Embryonic facial prominence (tissue), 1 donor: ENCODE results near the gene DDX24.
A peak's percentile ranks its signal among the peaks of the same experiment; 100 is the strongest.

Experiments
- DNase-seq: peaks from one replicate; pipeline ENCODE4 v3.0.0-alpha.2; 2016; ENCODE audit errors: extremely low spot score

The DDX24 gene, protein sequence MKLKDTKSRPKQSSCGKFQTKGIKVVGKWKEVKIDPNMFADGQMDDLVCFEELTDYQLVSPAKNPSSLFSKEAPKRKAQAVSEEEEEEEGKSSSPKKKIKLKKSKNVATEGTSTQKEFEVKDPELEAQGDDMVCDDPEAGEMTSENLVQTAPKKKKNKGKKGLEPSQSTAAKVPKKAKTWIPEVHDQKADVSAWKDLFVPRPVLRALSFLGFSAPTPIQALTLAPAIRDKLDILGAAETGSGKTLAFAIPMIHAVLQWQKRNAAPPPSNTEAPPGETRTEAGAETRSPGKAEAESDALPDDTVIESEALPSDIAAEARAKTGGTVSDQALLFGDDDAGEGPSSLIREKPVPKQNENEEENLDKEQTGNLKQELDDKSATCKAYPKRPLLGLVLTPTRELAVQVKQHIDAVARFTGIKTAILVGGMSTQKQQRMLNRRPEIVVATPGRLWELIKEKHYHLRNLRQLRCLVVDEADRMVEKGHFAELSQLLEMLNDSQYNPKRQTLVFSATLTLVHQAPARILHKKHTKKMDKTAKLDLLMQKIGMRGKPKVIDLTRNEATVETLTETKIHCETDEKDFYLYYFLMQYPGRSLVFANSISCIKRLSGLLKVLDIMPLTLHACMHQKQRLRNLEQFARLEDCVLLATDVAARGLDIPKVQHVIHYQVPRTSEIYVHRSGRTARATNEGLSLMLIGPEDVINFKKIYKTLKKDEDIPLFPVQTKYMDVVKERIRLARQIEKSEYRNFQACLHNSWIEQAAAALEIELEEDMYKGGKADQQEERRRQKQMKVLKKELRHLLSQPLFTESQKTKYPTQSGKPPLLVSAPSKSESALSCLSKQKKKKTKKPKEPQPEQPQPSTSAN

DNA sequence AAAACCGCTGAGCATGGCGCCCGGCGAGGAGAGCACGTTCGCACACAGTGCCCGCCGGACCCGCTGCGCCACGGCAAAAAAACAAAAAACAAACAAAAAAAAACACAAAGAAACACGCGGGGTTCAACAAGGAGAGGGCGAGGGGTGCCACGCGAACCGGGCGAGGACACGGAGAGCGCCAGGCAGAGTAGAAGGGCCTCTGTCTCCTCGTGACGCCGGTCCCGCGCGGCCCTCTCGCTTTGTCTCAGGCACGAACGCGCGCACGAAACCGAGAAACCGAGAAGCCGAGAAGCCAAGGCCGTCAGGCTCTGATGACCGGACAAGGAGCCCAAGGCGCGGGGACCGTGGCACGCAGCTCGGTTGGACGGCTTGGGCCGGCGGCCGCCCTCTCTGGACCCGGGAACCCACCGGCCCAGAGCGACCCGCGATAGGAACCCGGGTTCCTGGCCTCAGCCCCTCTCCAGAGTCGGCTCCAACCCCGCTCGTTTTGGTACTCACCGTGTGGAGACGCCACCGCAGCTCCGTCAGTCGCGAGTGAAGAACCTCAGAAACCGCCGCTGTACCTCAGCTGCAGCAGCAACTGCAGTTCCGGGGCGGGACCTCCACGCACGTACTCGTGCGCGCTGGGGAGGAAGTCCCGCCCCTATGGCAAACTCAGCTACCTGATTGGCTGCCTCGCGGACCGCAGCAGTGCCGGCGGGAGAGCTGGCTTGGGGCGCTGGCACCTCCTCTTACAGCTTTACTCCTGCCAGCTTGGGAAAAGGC, at the start of gene DDX24, which contains the start of gene IFI27L1:
TSS of gene DDX24 (minus strand) at position 582 of the 765 bp plus-strand sequence. CDS start 1,460 bp downstream, outside the sequence.
TSS of gene IFI27L1 (plus strand) at position 690 of the 765 bp plus-strand sequence. CDS start 15,628 bp downstream, outside the sequence.
- peak; percentile 92 for DNase-seq

GRCh38 chr14:94129758-94130414, 48.9 kb upstream of the DDX24 start:
- DNase-seq: no peak

GRCh38 chr14:94129111-94129757, 48.2 kb upstream of the DDX24 start, which contains the start of gene IFI27L2:
IFI27L2 (minus strand) TSS chr14:94129604; CDS start chr14:94129564, 40 bp downstream.
- peak; percentile 36 for DNase-seq

DNA sequence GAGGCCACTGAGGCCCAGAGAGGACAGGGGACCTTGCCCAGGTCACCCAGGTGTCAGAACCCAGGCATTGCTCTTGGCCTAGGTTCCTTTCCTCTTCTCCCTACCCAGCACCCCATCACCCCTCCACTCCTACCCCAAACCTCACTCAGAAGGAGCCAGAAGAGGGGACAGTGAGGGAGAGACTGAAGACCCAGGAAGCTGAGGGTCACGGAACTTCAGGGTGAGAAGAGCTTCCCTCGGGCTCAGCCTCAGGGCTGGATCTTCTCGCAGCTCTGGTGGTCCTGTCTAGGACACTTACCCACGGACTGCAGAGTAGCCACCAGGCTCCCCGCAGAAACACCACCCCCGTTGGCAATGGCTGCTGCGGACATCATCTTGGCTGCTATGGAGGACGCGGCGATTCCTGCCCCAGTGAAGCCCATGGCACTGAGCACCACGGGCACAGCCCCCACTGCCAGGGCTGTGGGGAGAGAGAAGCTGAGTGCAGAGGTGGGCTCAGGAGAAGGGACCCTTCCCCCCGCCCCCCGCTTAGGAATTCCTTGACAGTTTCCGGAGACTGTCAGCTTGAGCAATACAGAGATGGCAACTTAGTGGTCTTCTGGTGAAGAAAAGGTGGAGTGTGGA, 47.3 kb upstream of the DDX24 start:
- DNase-seq: no peak

- DNase-seq: no peak
Measured at GRCh38 chr14:94127330-94127729, 46.3 kb upstream of the DDX24 start.

DNA sequence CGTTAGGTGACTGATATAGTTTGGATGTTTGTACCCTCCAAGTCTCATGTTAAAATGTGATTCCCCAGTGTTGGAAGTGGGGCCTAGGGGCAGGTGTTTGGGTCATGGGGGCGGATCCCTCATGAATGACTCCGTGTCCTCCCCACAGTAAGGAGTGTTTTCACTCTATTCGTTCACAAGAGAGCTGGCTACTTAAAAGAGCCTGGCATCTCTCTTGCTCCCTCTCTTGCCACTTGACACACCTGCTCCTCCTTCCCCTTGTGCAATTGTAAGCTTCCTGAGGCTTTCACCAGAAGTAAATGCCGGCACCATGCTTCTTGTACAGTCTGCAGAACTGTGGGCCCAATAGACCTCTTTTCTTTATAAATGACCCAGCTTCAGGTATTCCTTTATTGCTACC, 45.8 kb upstream of the DDX24 start:
- no peak for DNase-seq

GRCh38 chr14:94126419-94126677, 45.3 kb upstream of the DDX24 start:
- no peak for DNase-seq

- no peak for DNase-seq
Measured at GRCh38 chr14:94125659-94126418, 44.8 kb upstream of the DDX24 start.

DNA sequence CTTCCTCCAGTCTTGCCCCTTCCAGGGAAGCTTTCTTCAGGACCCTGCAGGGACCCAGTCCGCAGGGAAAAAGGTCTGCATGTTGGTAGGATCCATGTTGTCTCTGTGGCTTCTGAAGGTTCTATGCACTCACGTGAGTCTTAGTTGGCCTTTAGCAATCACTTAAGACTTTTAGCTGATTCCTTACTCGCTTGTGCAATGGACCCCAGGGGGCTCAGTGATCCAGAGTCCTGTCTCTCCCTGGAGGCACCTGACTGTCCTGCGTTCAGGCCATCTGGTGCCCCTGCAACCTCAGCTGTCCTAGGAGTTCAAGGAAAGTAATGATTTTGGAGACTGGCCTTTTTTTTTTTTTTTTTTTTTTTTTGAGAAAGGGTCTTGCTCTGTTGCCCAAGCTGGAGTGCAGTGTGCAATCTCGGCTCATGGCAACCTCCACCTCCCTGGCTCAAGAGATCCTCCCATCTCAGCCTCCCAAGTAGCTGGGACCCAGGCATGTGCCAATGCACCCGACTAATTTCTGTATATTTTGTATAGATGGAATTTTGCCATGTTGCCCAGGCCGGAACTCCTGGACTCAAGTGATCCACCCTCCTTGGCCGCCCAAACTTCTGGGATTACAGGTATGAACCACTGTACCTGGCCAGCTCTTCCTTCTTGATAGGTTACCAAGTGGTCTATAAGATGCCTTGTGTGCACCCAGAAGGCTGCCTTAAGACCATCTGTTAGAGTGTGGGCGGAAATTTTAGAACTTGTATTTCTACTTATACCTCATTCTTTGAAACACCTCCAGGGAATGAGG, 43.8 kb upstream of the DDX24 start:
- no peak for DNase-seq

- DNase-seq: no peak
Measured at GRCh38 chr14:94123868-94124267, 42.9 kb upstream of the DDX24 start.

- DNase-seq: no peak
Measured at GRCh38 chr14:94123296-94123695, 42.3 kb upstream of the DDX24 start.

- no peak for DNase-seq
Measured at GRCh38 chr14:94122438-94122837, 41.4 kb upstream of the DDX24 start.

DNA sequence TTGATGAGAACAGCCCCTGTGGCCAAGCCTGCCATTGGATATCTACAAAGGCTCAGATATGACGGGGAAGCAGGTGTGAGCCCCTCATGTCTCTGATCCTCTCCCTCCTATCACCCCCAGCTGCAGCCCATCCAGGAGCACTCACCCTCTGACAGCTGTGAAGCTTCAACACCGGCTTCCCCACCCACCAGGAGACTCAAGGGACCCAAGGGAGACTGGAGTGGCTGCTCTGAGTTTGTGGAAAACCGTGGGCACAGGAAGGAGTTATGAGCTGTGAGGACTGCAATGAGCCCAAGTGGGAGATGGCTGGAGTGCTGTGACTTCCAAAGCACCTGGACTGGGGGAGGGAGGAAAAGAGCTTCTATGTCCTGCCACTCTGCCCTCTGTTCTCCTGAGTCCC, 40.5 kb upstream of the DDX24 start:
- DNase-seq: no peak

GRCh38 chr14:94120667-94121340, 39.8 kb upstream of the DDX24 start:
- DNase-seq: no peak

DNA sequence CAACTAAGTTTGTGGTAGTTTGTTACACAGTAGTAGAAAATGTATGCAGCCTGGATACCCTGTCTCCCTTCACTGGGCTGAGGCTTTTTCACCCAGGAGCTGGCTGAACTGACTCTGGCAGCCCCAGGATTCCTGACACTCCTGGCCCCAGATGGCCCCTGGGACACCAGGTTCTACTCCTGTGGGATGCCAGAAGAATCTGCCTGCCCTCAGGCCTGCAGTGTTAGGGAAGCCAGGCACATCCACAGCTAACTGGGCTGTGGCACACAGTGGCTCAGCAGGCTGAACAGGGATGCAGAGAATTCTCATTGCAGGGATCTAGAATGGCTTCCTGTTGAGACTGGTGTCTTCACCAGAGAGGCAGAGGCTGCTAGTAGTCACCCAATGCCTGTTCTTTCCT, 38.1 kb upstream of the DDX24 start:
- DNase-seq: no peak

DNA sequence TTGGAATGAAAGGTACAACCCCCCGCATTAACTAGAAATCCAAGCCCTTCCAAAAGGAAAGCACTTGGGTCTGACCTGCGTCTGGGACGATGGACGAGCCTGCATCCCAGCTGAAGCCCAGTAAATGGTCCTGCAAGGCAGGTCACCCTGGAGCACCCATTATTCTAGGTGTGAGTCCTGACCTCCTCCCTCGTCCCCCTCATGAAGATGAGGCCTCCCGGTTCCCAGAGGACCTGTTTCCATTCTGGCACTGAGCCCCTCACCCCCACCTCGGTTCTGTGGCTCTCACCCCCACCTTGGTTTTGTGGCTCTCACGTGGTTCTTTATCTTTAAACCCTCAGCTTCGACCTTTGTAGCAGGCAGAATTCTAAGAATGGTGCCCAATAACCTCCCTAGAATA, 36.9 kb upstream of the DDX24 start:
- DNase-seq: no peak

DNA sequence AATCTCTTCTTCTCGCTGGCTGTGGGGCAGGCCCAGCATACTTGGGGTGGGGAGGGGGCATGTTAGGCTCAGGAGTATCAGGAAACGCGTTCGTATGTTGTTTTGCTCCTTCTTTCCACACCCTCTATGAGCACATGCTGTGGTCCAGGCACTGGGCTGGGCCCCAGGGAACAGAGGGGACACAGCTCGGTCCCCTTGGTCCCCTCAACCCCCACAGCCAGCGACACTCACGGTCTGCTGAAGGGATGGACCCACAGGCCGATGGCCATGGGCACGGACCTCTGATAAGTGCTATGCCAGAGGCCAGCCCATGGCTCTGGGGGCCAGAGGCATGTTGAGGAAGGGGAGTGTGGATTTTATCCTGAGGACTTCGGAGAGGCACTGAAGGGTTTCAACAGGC, 35.7 kb upstream of the DDX24 start:
- no peak for DNase-seq

DNA sequence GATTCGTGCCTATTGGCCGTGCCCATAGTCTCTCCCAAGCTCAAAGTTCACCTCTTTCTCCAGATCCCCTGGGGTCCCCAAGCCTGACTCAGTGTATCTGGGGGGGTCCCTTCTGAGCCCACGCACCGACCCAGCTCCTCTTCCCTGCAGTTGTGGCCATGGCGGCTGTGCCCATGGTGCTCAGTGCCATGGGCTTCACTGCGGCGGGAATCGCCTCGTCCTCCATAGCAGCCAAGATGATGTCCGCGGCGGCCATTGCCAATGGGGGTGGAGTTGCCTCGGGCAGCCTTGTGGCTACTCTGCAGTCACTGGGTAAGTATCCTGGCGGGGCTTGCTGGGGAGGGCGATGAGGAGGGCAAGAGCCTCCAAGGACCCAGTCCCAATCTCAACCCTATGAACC, 34.6 kb upstream of the DDX24 start:
- DNase-seq: no peak
